ENCODE results near the gene JAKMIP1.
"Not testable (repeated sequence)": the region's sequence is repeated elsewhere in the genome, so short reads cannot be mapped to it uniquely, and the experiment has no call there.

Gene JAKMIP1

DNA sequence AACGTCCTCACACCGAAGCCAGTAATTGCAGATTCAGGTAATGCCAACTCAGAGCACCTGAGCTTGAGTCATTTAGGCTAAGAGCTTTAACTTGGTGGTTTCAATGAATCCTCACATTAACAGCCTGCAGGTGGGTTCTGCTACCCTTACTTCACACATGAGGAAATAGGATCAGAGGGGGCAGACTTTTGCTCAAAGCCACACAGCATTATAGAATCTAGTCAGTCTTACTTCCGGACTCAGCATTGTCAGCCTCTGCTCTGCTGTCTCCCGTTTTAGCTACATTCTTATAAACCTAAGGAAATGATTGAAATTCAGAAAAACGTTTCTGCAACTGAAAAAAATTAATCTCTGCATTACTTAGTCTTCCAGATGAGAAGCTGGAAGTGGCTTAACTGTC is 188.1 kb downstream of the JAKMIP1 start:
- Histone ChIP-seq H3K27ac (ENCODE audit: insufficient read depth, low read length, poor library complexity, severe bottlenecking) (no peak overlapping the region), H3K27me3 (replicated peaks; ENCODE audit: control insufficient read depth, insufficient read depth, low read length, poor library complexity, severe bottlenecking) (no peaks in the 10 kb centered on the region), H3K4me1 (ENCODE audit: control insufficient read depth, insufficient read depth, low read length, poor library complexity, severe bottlenecking) (no peaks in the 10 kb centered on the region), H3K36me3 (ENCODE audit: control insufficient read depth, insufficient read depth, low read length) (no peaks in the 10 kb centered on the region), H3K4me3 (ENCODE audit: insufficient read depth, low read depth, low read length, poor library complexity, severe bottlenecking) (no peak overlapping the region), H3K9me3 (ENCODE audit: control insufficient read depth, low read length) (no peaks in the 10 kb centered on the region)
- no peak for DNase-seq

DNA sequence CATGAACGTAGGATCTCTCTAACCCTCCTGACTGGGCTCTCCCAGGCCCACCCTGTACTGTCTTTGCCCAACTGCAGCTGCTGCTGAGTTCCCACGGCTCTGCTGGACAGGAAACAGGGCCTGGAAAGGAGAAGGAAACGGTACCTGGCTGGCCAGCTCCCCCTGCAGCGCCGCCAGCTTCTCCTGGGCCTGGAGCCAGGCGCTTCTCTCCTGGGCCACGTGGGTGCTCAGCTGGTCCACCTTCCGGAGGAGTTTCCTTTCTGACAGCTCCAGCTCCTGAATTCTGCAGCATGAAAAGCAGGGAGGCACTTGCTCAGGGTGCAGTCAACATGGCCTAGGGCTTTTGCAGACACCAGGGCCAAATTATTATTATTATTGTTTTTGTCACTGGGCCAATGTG is 188.7 kb downstream of the JAKMIP1 start:
- Histone ChIP-seq H3K4me3 (ENCODE audit: insufficient read depth, low read depth, low read length, poor library complexity, severe bottlenecking) (no peak overlapping the region), H3K36me3 (ENCODE audit: control insufficient read depth, insufficient read depth, low read length) (no peaks in the 10 kb centered on the region), H3K27ac (ENCODE audit: insufficient read depth, low read length, poor library complexity, severe bottlenecking) (no peak overlapping the region), H3K27me3 (replicated peaks; ENCODE audit: control insufficient read depth, insufficient read depth, low read length, poor library complexity, severe bottlenecking) (no peaks in the 10 kb centered on the region), H3K9me3 (ENCODE audit: control insufficient read depth, low read length) (no peaks in the 10 kb centered on the region), H3K4me1 (ENCODE audit: control insufficient read depth, insufficient read depth, low read length, poor library complexity, severe bottlenecking) (no peaks in the 10 kb centered on the region)
- no peak for DNase-seq

DNA sequence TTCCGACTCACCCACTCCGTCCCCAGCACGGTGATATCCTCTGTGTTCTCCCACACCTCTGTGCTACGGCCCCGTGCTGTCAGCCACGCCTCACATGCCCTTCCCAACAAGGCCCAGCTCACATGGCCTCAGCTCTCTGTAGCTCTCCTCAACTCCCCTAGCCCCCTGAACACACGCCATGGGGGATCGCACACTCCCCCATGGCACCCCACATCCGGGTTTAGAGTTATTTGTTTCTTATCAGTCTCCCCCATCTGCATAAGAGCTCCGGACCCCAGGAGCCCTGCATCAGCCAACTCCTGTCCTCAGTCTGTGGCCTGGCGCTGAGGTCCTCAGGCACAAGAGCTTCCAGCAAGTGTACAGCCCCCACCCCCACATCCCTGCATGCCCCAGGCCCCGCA is 189.1 kb downstream of the JAKMIP1 start:
- Histone ChIP-seq H3K27me3 (replicated peaks; ENCODE audit: control insufficient read depth, insufficient read depth, low read length, poor library complexity, severe bottlenecking) (no peaks in the 10 kb centered on the region), H3K4me1 (ENCODE audit: control insufficient read depth, insufficient read depth, low read length, poor library complexity, severe bottlenecking) (no peaks in the 10 kb centered on the region), H3K4me3 (ENCODE audit: insufficient read depth, low read depth, low read length, poor library complexity, severe bottlenecking) (no peak overlapping the region), H3K36me3 (ENCODE audit: control insufficient read depth, insufficient read depth, low read length) (no peaks in the 10 kb centered on the region), H3K27ac (ENCODE audit: insufficient read depth, low read length, poor library complexity, severe bottlenecking) (no peak overlapping the region), H3K9me3 (ENCODE audit: control insufficient read depth, low read length) (no peaks in the 10 kb centered on the region)
- no peak for DNase-seq

DNA sequence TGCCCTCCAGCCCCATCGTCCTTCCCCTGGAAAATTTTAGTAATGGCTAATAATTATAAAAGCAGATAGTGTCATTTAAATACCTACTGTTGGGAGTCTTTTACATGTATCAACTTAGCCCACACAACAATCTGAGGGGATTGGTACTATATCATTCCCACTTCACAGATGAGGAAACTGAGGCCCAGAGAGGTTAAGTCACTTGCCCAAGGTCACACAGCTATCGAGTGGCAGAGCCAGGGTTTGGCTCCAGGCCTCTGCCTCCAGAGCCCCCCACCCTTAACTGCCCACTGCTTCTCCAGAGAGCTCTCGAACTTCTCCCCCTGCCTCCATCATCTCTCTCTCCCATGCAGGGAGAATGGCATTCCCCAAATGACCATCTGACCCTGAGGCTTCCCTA is 189.6 kb downstream of the JAKMIP1 start:
- H3K27ac ChIP-seq (ENCODE audit: insufficient read depth, low read length, poor library complexity, severe bottlenecking), result no peak overlapping the region
- H3K4me3 ChIP-seq (ENCODE audit: insufficient read depth, low read depth, low read length, poor library complexity, severe bottlenecking), result no peak overlapping the region
- H3K27me3 ChIP-seq (replicated peaks; ENCODE audit: control insufficient read depth, insufficient read depth, low read length, poor library complexity, severe bottlenecking), result no peaks in the 10 kb centered on the region
- H3K9me3 ChIP-seq (ENCODE audit: control insufficient read depth, low read length), result no peaks in the 10 kb centered on the region
- no peaks in the 10 kb centered on the region for H3K4me1 ChIP-seq (ENCODE audit: control insufficient read depth, insufficient read depth, low read length, poor library complexity, severe bottlenecking)
- DNase-seq, result no peak
- no peaks in the 10 kb centered on the region for H3K36me3 ChIP-seq (ENCODE audit: control insufficient read depth, insufficient read depth, low read length)

DNA sequence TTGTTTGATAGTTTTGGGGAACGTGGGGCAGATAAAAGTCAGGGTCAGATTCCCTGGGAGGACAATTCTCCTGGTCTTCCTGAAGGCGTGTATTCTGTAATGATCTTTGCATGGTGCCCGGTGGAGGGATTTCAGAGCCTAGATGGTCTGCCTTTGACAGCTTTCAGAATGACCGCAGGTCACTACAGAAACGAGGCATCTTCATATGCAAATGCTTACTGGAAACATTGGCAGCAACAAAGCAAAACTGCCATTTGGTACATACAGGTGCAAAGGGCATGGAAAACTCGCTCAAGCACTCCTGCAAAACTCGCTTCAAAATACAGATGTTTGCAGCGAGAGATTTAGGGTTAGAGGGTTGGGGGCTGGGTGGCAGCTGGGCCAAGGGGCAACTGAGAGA is 190.9 kb downstream of the JAKMIP1 start:
- no peak for DNase-seq
- Histone ChIP-seq H3K4me3 (ENCODE audit: insufficient read depth, low read depth, low read length, poor library complexity, severe bottlenecking) (no peak overlapping the region), H3K4me1 (ENCODE audit: control insufficient read depth, insufficient read depth, low read length, poor library complexity, severe bottlenecking) (no peaks in the 10 kb centered on the region), H3K27me3 (replicated peaks; ENCODE audit: control insufficient read depth, insufficient read depth, low read length, poor library complexity, severe bottlenecking) (no peaks in the 10 kb centered on the region), H3K27ac (ENCODE audit: insufficient read depth, low read length, poor library complexity, severe bottlenecking) (no peak overlapping the region), H3K9me3 (ENCODE audit: control insufficient read depth, low read length) (no peaks in the 10 kb centered on the region), H3K36me3 (ENCODE audit: control insufficient read depth, insufficient read depth, low read length) (no peaks in the 10 kb centered on the region)

DNA sequence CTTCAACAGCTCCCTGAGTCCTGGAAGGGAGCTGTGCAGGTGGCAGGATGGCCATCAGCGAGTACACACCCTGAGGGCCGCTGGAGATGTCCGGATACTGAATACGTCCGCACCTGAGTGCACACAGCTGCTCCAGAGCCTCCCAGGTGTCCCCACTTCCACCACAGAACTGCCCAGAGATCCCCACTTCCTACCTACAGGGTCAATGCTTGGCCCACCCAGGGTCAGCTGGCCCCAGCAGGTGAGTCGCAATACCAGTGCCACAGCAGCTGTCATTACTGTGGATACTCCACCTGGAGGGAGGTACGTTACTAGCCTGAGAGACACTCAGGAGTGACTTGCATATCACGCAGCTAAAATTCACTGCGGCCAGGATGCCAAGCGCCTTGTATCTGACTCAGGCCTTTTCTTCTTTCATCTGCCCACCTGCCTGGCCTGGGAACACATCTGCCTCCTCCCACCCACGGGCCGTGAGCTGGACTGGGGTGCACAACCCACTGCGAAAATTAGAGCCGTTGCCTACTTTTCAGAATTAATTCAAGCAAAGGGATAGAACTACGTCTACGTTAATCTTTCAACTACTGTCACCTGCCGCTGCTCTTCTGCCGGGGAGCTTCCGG is 191.5 kb downstream of the JAKMIP1 start:
- no peaks in the 10 kb centered on the region for H3K27me3 ChIP-seq (replicated peaks; ENCODE audit: control insufficient read depth, insufficient read depth, low read length, poor library complexity, severe bottlenecking)
- no peak for DNase-seq
- no peak overlapping the region for H3K27ac ChIP-seq (ENCODE audit: insufficient read depth, low read length, poor library complexity, severe bottlenecking)
- no peaks in the 10 kb centered on the region for H3K36me3 ChIP-seq (ENCODE audit: control insufficient read depth, insufficient read depth, low read length)
- H3K4me1 ChIP-seq (ENCODE audit: control insufficient read depth, insufficient read depth, low read length, poor library complexity, severe bottlenecking), result no peaks in the 10 kb centered on the region
- no peaks in the 10 kb centered on the region for H3K9me3 ChIP-seq (ENCODE audit: control insufficient read depth, low read length)
- no peak overlapping the region for H3K4me3 ChIP-seq (ENCODE audit: insufficient read depth, low read depth, low read length, poor library complexity, severe bottlenecking)

DNA sequence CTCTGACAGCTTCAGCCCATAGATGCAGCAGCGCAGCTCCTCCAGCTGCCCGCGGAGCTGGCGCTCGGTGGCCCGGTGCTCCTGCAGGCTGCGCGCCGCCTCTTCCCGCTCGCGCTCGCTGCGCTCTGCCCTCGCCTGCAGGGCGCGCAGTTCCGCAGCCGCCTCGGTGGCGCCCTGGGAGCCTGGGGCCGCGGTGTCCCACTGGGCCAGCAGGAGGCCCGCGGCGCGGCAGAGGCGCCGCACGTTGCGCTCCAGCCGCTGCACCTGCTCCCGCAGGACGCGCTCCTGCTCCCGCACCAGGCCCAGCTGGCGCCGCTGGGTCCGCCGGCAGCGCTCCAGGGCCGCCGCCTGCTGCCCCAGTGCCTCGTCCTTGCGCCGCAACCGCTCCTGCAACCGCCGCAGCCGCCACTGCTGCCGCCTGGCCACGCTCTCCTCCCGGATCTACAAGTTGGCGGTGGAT is 192.2 kb downstream of the JAKMIP1 start:
- no peak overlapping the region for H3K4me3 ChIP-seq (ENCODE audit: insufficient read depth, low read depth, low read length, poor library complexity, severe bottlenecking)
- H3K27ac ChIP-seq (ENCODE audit: insufficient read depth, low read length, poor library complexity, severe bottlenecking), result no peak overlapping the region
- no peak for DNase-seq
- H3K27me3 ChIP-seq (replicated peaks; ENCODE audit: control insufficient read depth, insufficient read depth, low read length, poor library complexity, severe bottlenecking), result no peaks in the 10 kb centered on the region
- no peaks in the 10 kb centered on the region for H3K36me3 ChIP-seq (ENCODE audit: control insufficient read depth, insufficient read depth, low read length)
- H3K9me3 ChIP-seq (ENCODE audit: control insufficient read depth, low read length), result no peaks in the 10 kb centered on the region
- H3K4me1 ChIP-seq (ENCODE audit: control insufficient read depth, insufficient read depth, low read length, poor library complexity, severe bottlenecking), result no peaks in the 10 kb centered on the region

DNA sequence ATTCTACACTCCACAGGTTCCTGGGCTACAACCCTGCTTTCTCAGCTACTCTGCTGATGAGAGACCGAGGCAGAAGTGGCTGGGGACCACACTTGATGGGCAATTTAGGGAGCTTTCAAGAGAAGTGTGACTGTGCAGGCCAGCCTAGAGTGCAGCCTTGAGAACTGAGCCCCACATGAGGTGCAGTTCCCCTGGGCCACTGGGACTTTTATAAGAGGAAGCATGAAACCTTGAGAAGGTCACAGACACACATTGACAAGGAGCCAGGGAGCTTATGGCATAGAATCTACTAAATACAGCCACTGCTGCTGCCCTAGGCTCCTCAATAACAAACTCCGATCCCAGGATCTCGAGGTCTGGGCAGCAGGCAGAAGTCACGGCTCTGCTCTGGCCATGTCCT is 195.2 kb downstream of the JAKMIP1 start:
- no peaks in the 10 kb centered on the region for H3K4me1 ChIP-seq (ENCODE audit: control insufficient read depth, insufficient read depth, low read length, poor library complexity, severe bottlenecking)
- H3K36me3 ChIP-seq (ENCODE audit: control insufficient read depth, insufficient read depth, low read length), result no peaks in the 10 kb centered on the region
- H3K27me3 ChIP-seq (replicated peaks; ENCODE audit: control insufficient read depth, insufficient read depth, low read length, poor library complexity, severe bottlenecking), result no peaks in the 10 kb centered on the region
- no peak for DNase-seq
- no peak overlapping the region for H3K4me3 ChIP-seq (ENCODE audit: insufficient read depth, low read depth, low read length, poor library complexity, severe bottlenecking)
- no peak overlapping the region for H3K27ac ChIP-seq (ENCODE audit: insufficient read depth, low read length, poor library complexity, severe bottlenecking)
- no peaks in the 10 kb centered on the region for H3K9me3 ChIP-seq (ENCODE audit: control insufficient read depth, low read length)

DNA sequence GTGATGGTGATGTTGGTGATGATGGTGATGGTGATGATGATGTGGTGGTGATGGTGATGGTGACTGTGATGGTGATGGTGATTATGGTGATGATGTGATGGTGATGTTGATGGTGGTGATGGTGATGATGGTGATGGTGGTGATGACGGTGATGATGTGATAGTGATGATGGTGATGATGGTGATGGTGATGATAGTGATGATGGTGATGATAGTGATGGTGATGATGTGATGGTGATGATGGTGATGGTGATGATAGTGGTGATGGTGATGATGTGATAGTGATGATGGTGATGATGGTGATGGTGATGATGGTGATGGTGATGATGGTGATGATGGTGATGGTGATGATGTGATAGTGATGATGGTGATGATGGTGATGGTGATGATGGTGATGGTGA is 196.9 kb downstream of the JAKMIP1 start:
- H3K9me3 ChIP-seq (ENCODE audit: control insufficient read depth, low read length); H3K27me3 ChIP-seq (replicated peaks; ENCODE audit: control insufficient read depth, insufficient read depth, low read length, poor library complexity, severe bottlenecking); H3K4me3 ChIP-seq (ENCODE audit: insufficient read depth, low read depth, low read length, poor library complexity, severe bottlenecking); DNase-seq; H3K4me1 ChIP-seq (ENCODE audit: control insufficient read depth, insufficient read depth, low read length, poor library complexity, severe bottlenecking); H3K36me3 ChIP-seq (ENCODE audit: control insufficient read depth, insufficient read depth, low read length); H3K27ac ChIP-seq (ENCODE audit: insufficient read depth, low read length, poor library complexity, severe bottlenecking): not testable (repeated sequence)

DNA sequence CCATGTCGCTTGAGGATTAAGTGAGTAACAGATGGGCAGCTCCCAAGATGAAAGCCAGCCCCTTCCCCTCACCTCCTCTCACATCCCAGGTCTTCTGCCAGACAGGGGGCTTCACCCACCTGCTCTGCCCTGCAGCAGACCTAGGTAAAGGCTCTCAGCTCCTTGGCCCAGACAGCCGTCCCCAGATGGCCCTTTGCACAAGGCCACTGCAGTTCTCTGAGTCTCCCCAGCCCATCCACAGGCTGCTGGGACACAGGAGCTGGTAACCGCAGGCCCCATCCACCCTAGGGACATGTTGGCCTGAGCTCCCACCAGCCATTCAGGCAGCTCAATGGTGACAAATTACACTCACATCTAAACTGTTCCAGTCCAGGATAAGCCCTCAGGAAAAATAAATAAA is 197.4 kb downstream of the JAKMIP1 start:
- no peaks in the 10 kb centered on the region for H3K27me3 ChIP-seq (replicated peaks; ENCODE audit: control insufficient read depth, insufficient read depth, low read length, poor library complexity, severe bottlenecking)
- H3K4me1 ChIP-seq (ENCODE audit: control insufficient read depth, insufficient read depth, low read length, poor library complexity, severe bottlenecking), result no peaks in the 10 kb centered on the region
- no peak for DNase-seq
- no peak overlapping the region for H3K27ac ChIP-seq (ENCODE audit: insufficient read depth, low read length, poor library complexity, severe bottlenecking)
- H3K9me3 ChIP-seq (ENCODE audit: control insufficient read depth, low read length), result no peaks in the 10 kb centered on the region
- no peaks in the 10 kb centered on the region for H3K36me3 ChIP-seq (ENCODE audit: control insufficient read depth, insufficient read depth, low read length)
- no peak overlapping the region for H3K4me3 ChIP-seq (ENCODE audit: insufficient read depth, low read depth, low read length, poor library complexity, severe bottlenecking)

DNA sequence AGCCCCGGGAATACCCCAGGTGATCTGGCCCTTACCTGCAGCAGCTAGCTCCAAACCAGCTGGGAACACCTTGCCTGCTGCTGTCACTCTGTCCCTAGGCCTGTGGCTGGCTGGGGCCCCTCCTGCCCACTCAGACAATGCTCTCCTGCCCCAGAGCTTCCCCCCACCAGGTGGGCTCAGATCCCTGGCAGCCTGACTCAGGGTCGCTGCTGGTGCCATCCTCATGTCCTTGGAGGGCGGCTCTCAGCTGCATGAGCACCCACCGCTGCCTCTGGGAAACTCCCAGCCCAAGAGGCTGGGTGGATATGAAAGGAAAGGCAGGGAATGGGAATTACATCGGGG is 197.9 kb downstream of the JAKMIP1 start:
- Histone ChIP-seq H3K4me3 (ENCODE audit: insufficient read depth, low read depth, low read length, poor library complexity, severe bottlenecking) (no peak overlapping the region), H3K4me1 (ENCODE audit: control insufficient read depth, insufficient read depth, low read length, poor library complexity, severe bottlenecking) (no peaks in the 10 kb centered on the region), H3K36me3 (ENCODE audit: control insufficient read depth, insufficient read depth, low read length) (no peaks in the 10 kb centered on the region), H3K9me3 (ENCODE audit: control insufficient read depth, low read length) (no peaks in the 10 kb centered on the region), H3K27me3 (replicated peaks; ENCODE audit: control insufficient read depth, insufficient read depth, low read length, poor library complexity, severe bottlenecking) (no peaks in the 10 kb centered on the region), H3K27ac (ENCODE audit: insufficient read depth, low read length, poor library complexity, severe bottlenecking) (no peak overlapping the region)
- DNase-seq, result no peak

All from effector memory CD4-positive, alpha-beta T cell (primary cell).